GM18517 (cell line): ENCODE results near the gene MAML2.

Experiments used
- ATAC-seq: cut with Tn5 transposase; IDR thresholded peaks from one replicate; pipeline ENCODE4 v1.9.1; 2021; ENCODE audit warnings: mild to moderate bottlenecking, moderate library complexity; ENCODE audit not compliant: unreplicated experiment

Gene MAML2

DNA sequence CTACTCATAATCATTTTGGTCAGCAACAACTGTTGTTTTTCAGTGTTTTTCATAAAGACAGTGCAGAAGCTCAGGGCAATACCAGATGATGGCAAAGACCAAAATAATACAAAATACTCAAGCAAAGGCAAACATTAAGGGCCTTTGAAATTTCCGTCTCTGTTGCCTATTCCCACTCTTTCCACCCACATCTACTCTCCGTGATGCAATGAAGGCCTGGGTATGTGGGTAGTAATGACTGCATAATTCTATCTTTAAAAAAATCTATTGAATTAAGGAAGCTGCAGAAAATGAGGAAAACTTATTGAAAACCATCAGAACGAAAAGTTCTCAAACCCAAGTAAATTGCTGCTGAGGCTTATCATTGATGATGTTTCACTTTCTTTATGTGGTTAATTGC lies 203.3 kb downstream of the MAML2 start:
- ATAC-seq: no peak

DNA sequence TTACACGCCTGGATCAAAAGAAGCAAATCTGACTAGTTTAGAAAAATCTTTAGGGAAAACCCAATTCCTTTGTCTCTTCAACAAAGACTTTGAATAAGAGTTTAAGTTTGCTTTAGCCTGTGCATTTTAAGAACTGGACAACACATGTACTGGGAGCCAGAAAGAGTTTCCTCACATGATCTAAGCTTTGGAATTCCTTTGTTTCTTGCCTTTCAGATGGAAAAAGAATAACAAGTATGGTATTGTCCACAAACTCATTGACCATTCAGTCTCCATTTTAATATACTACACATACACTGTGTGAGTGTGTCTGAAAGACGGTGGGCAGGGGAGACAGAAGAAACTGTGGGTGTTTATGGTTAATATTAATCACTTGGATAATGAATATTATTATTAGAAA lies 205.6 kb downstream of the MAML2 start:
- no peak for ATAC-seq

DNA sequence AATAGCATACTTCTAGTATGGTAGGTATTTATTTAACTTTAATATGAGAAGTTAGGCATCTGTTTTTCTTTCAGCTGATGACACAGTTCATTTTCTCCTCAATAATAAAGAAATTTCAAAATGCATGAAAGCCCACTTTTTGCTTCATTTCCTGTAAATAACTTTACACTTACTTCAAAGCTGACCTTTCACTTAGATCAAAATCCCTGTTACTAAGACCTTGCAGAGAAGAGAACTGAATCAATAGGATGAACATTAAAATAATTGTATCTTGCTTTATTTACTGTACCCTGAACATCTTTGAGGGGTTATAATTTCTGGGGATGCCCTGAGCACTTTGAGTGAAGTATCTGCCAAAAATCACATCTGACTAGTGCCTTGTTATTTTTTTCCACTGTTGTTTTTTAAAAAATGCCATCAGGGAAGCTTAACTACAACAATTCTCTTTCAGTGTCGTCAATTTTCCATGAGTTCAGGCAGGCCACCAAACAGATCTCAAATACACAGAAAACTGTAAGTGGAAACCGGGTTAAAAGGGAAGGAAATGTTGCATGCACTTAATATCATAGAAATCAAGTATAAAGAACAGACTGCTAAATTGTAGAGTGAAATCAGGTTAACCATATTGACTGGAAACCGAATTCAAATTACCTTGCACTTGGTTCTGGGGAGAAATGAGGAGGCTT lies 206.2 kb downstream of the MAML2 start:
- ATAC-seq: no peak

- no peak for ATAC-seq
Measured at GRCh38 chr11:96134602-96135001, 208.4 kb downstream of the MAML2 start.

- no peak for ATAC-seq
Measured at GRCh38 chr11:96132437-96132836, 210.6 kb downstream of the MAML2 start.

DNA sequence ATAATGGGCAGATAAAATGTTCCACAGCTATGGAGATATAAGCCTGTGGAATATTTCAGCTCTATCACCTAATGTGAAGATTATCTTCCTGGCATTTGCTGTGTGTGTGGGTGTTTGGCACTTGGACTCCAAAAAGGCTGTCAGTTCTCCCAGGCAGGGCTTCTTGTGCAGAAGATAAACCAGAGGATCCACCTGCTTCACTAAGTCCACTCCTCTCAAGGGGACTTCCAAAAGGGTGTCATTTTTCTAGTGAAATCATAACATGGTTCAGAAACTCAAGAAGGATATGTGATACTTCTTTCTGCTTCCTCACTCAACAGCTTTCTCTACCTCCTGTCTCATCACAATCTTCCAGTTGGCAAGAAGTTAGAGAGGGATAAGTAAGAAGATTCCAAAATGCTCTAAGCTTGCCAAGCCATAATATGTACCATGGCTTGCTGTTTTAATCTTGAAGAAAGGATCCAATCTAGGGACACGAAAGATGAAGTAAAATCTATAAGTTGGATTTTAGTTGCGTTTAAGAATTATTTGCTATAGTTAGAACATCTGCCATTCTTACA lies 212.9 kb downstream of the MAML2 start:
- ATAC-seq: no peak

- ATAC-seq: no peak
Measured at GRCh38 chr11:96127596-96127959, 215.4 kb downstream of the MAML2 start.

- ATAC-seq: no peak
Measured at GRCh38 chr11:96126917-96127595, 215.9 kb downstream of the MAML2 start.

DNA sequence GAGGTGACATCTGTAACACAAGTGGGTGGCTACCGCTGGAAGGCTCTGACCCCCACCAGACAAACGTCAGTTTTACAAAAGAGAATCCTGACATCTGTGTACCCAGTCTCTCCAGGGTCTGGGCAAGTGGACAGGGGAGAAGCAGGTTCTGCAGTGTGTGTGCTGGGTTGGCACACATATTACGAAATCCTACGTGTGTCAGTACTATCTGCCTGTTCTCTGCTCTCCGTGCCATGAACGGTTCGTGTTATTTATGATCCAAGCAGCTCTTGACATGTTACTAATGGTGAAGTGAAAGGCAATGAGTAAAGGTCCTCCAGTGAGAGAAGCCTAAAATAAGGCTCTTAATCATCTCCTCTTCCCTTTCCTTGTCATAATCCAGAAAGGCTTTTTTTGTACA lies 217.6 kb downstream of the MAML2 start:
- no peak for ATAC-seq

DNA sequence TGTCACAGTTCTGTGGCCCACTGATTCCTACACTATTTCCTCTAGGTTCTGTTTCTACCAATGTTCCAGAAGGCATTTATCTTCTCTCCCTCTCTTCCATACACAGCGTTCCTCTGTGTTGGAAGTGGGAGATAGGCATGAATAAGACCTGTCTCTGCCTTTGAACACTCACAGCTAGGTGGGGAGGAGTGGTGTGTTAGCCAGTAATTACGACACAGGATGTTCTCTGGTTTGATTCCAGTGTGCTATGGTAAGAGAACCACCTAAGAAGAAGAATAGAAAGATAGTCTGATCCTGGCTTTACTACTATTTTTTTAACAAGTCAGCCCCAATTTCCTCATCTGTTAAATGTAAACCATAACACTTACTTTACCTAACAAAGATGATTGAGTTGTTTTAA lies 218.8 kb downstream of the MAML2 start:
- no peak for ATAC-seq

DNA sequence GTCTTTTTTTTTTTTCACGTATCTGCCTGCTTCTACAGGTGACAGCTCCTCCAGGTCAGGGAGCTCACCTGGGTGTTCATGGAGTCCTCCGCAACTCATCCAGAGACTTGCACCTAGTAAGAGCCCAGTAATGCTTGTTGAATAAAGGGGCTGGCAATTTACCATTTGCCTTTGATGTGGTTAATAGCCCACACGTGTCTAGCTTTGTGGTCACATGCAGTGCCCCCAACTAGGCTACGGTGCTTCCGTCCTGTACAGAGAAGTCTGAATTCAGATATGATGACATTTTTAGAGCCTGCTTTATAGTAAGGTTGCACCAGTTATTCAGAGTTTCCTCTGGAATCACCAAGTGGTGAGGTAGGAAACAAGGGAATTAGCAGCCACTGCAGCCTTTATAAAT lies 219.7 kb downstream of the MAML2 start:
- no peak for ATAC-seq

DNA sequence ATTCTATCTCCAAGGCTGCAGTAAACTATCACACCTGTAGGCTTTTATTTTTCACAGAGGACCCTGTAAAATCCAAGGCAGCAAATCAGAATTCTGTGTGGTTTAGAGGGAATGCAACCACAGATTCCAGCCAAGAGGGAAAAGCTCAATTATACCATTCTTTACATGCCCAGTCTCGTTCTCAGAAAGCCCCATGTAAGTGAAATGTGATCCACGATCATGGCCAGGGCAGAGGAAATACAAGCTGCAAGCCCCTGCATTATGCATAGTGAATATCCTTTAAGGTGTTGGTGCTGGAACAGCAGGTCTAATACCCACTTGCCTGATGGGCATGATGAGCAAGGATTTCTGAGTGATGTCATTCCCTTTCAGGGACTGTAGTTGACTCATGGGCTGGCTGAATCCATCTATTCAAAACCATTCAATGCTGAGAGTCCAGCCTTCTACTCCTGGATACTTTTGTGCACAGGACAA lies 220.4 kb downstream of the MAML2 start:
- ATAC-seq: no peak

GRCh38 chr11:96119211-96119610 lies 223.8 kb downstream of the MAML2 start:
- ATAC-seq: no peak

DNA sequence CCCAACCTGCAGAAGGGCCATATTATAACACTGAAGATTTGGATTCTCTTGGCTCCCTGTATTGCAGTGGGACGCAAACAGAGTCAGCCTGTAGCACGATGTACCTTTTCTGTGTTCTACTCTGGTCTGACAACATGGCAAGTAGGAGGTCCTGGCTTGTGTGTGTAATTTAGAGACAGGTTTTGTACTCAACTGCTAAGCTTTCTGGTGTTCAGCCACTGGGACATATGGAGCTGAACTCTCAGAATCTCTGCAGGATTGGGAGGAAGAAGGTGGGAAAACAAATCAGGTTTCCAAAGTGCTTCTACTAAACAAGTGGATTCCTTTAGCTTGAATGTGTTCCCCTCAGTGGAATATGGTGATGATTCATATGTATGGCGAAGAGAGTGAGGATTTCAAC lies 226.6 kb downstream of the MAML2 start:
- no peak for ATAC-seq

GRCh38 chr11:96114178-96115064 lies 228.6 kb downstream of the MAML2 start:
- ATAC-seq: no peak

GRCh38 chr11:96113193-96113681 lies 229.8 kb downstream of the MAML2 start:
- peak; percentile 15 for ATAC-seq

- peak; percentile 96 for ATAC-seq
Measured at GRCh38 chr11:96112192-96113128, 230.5 kb downstream of the MAML2 start.

DNA sequence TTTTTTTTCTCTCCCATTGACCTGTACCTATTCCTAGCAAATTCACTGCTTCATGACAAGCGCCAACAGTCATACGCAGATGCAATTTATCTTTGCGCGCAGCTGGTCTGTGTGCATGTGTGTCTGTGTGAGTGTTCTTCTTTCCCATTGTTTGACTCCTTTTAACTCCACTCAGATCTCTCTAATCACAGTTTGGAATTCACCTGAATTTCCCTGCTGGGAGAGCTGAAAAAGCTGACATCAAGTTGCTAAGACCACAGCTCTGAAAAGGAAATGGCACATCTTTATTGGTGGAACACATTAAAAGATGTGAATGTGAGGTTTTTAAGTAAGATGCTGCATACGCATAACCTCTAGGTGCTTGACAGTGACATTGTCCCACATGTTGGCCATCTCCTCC lies 231.7 kb downstream of the MAML2 start:
- no peak for ATAC-seq

GRCh38 chr11:96110302-96110701 lies 232.7 kb downstream of the MAML2 start:
- ATAC-seq: no peak
